ENCODE measurements around the gene SIRPD. TPM values are rescaled to one million over a fixed set of nuclear protein-coding genes. Genes with fewer than 3 reads are reported as not detected.
"Not testable (repeated sequence)": the region's sequence is repeated elsewhere in the genome, so short reads cannot be mapped to it uniquely, and the experiment has no call there.

The SIRPD gene
- total RNA-seq, 4 donors from 2014 or later, result not detected

DNA sequence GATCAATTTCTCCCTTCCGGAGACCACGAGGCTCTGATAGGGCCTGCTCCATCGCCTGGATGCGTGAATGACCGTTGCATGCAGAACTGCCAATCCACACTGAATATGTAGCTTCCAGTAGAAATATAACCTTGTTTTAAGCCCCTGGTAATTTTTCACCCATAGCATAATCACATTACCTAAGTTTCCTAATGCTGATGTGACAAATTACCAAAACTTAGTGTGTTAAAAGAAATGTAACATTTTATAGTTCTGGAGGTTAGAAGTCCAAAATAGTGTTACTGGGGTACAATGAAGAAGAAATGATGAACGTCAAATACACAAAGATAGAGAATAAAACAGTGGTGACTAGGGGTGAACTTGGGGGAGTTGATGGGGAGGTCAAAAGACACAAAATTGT lies 22.0 kb upstream of the SIRPD start:
- no peak overlapping the region for H3K4me3 ChIP-seq (ENCODE audit: low read depth, poor library complexity, severe bottlenecking)
- intact Hi-C loops (cut with DNase I; ENCODE audit: low total_unique reads), result no loop called here
- TF ChIP-seq, protein P1, sequence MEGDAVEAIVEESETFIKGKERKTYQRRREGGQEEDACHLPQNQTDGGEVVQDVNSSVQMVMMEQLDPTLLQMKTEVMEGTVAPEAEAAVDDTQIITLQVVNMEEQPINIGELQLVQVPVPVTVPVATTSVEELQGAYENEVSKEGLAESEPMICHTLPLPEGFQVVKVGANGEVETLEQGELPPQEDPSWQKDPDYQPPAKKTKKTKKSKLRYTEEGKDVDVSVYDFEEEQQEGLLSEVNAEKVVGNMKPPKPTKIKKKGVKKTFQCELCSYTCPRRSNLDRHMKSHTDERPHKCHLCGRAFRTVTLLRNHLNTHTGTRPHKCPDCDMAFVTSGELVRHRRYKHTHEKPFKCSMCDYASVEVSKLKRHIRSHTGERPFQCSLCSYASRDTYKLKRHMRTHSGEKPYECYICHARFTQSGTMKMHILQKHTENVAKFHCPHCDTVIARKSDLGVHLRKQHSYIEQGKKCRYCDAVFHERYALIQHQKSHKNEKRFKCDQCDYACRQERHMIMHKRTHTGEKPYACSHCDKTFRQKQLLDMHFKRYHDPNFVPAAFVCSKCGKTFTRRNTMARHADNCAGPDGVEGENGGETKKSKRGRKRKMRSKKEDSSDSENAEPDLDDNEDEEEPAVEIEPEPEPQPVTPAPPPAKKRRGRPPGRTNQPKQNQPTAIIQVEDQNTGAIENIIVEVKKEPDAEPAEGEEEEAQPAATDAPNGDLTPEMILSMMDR (IDR thresholded peaks at IDR 0.05), result no peak
- TF ChIP-seq POLR2A (IDR thresholded peaks at IDR 0.05), result no peak
- DNase-seq (ENCODE audit: low spot score in 2 of 2), result no peak
- WGBS, 2 donors, result 92 to 97% methylated on average over 6 of the region's 6 CpGs

GRCh38 chr20:1577906-1578305 lies 20.4 kb upstream of the SIRPD start:
- 89 to 92% methylated on average over 4 of the region's 4 CpGs for WGBS, 2 donors
- TF ChIP-seq, protein P1 (IDR thresholded peaks at IDR 0.05), result no peak
- TF ChIP-seq POLR2A (IDR thresholded peaks at IDR 0.05), result no peak
- no peak for DNase-seq (ENCODE audit: low spot score in 2 of 2)
- no peak overlapping the region for H3K4me3 ChIP-seq (ENCODE audit: low read depth, poor library complexity, severe bottlenecking)
- intact Hi-C loops (cut with DNase I; ENCODE audit: low total_unique reads), result no loop called here

DNA sequence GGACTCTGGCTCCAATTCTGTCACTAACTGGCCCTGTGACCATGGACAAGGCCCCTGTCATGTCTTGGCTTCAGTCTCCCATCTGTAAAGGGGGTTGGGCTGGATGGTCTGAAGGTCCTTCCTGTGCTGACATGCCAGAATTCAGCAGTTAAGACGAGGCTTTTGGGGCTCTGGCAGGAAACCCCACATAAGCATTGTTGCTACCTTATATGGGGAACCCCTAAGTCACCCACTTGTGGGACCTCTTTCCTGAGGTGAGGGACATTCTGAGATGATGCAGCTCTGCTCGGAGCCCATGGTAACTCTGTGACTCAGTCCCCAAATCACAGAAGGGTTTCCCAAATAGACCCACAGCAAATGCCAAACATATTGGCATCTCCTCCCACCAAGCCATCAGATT lies 19.8 kb upstream of the SIRPD start:
- DNase-seq (ENCODE audit: low spot score in 2 of 2); intact Hi-C loops (cut with DNase I; ENCODE audit: low total_unique reads); H3K4me3 ChIP-seq (ENCODE audit: low read depth, poor library complexity, severe bottlenecking): not testable (repeated sequence)
- WGBS, 2 donors, result 53 to 69% methylated on average over 1 to 2 of the region's 2 CpGs

DNA sequence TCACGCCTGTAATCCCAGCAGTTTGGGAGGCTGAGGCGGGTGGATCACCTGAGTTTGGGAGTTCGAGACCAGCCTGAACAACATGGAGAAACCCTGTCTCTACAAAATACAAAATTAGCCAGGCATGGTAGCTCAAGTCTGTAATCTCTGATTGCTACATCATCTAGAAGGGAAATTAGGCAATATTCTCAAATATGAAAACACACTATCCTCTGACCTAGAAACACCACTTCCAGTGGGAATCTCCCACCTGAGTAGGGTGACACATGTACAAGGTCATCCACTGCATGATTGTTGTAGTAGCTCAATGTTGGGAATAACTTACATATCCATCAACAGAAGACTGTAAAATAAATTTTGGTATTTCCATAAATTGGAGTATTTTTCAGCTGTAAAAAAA lies 19.1 kb upstream of the SIRPD start:
- DNase-seq (ENCODE audit: low spot score in 2 of 2), result no peak
- 82% methylated on average over 3 of the region's 3 CpGs for WGBS, 2 donors
- TF ChIP-seq, protein P1 (IDR thresholded peaks at IDR 0.05), result no peak
- no peak for TF ChIP-seq POLR2A (IDR thresholded peaks at IDR 0.05)
- intact Hi-C loops (cut with DNase I; ENCODE audit: low total_unique reads), result no loop called here
- no peak overlapping the region for H3K4me3 ChIP-seq (ENCODE audit: low read depth, poor library complexity, severe bottlenecking)

- DNase-seq (ENCODE audit: low spot score in 2 of 2); H3K4me3 ChIP-seq (ENCODE audit: low read depth, poor library complexity, severe bottlenecking); intact Hi-C loops (cut with DNase I; ENCODE audit: low total_unique reads): not testable (repeated sequence)
- WGBS, 2 donors, result no CpG with 5 or more reads among the region's 1 CpG
These were observed 18.5 kb upstream of the SIRPD start for GRCh38 chr20:1576003-1576402.

- 81 to 88% methylated on average over 8 of the region's 8 CpGs for WGBS, 2 donors
- DNase-seq (ENCODE audit: low spot score in 2 of 2); intact Hi-C loops (cut with DNase I; ENCODE audit: low total_unique reads); H3K4me3 ChIP-seq (ENCODE audit: low read depth, poor library complexity, severe bottlenecking): not testable (repeated sequence)
These were observed 14.1 kb upstream of the SIRPD start for GRCh38 chr20:1571583-1571982.

DNA sequence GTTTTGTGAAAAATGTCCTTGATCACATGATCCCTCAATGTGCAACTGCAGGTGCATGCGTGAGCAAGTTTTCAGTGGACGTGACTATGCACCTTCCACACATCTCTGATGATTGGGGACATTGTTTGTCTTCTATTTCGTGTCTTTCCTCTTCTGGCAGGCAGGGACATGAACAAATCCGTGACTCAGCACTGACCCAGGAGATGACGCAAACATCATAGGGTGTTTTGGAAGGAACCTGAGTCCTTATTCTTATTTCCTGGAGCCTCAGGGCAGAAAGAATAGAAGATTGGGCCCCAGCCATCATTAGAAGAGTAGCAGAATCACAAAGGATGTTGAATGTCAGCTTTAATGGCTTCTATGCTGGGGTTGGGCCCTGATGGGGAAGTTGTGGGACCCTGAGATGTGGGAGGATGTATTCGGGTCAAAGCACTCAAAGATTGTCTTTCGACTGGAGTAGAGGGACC lies 11.9 kb upstream of the SIRPD start:
- TF ChIP-seq, protein P1 (IDR thresholded peaks at IDR 0.05), result no peak
- TF ChIP-seq POLR2A (IDR thresholded peaks at IDR 0.05), result no peak
- 58 to 60% methylated on average over 7 of the region's 7 CpGs for WGBS, 2 donors
- H3K4me3 ChIP-seq (ENCODE audit: low read depth, poor library complexity, severe bottlenecking), result no peak overlapping the region
- intact Hi-C loops (cut with DNase I; ENCODE audit: low total_unique reads), result no loop called here
- DNase-seq (ENCODE audit: low spot score in 2 of 2), result no peak
